Adrenal gland (tissue), 12 donors: ENCODE measurements around the gene LSMEM2. TPM values are rescaled to one million over a fixed set of nuclear protein-coding genes. Genes with fewer than 3 reads are reported as not detected.

Experiments used
- DNase-seq, 7 donors: peaks; one replicate each; pipeline ENCODE4 v3.0.0-alpha.2; 2019 to 2020
- H3K27ac ChIP-seq, 5 donors: fragments of 200-600 bp; sonication (generic) in 4 of 5; 1 replicate in 3 of 5; 2 replicates in 2 of 5; pipeline versions ENCODE4 v1.5.1 to v1.8.0; 2016 to 2020; ENCODE audit warnings: mild to moderate bottlenecking in 1 of 5
- H3K27me3 ChIP-seq: fragments of 200-600 bp; 2 replicates; pipeline ENCODE4 v1.8.0; 2021
- H3K36me3 ChIP-seq, 2 donors: fragments of 200-600 bp; replicated peaks in 1 of 2; 1 replicate in 1 of 2; 2 replicates in 1 of 2; pipeline versions ENCODE4 v1.5.1 to v1.8.0; 2018 to 2022
- H3K4me1 ChIP-seq, 2 donors: fragments of 200-600 bp; replicated peaks in 1 of 2; 1 replicate in 1 of 2; 2 replicates in 1 of 2; pipeline versions ENCODE4 v1.5.1 to v1.8.0; 2018 to 2021
- H3K4me3 ChIP-seq, 4 donors: fragments of 200-600 bp; sonication (generic) in 3 of 4; one replicate each; pipeline ENCODE4 v1.5.1; 2016 to 2018
- H3K9me3 ChIP-seq, 3 donors: fragments of 200-600 bp; sonication (generic) in 1 of 3; replicated peaks in 1 of 3; 1 replicate in 2 of 3; 2 replicates in 1 of 3; pipeline versions ENCODE4 v1.5.1 to v1.8.0; 2016 to 2021
- CTCF ChIP-seq, 6 experiments: fragments of 450-650 bp in 4 of 6; fragments of 200-600 bp in 2 of 6; sonication (generic) in 1 of 6; IDR thresholded peaks; 1 replicate in 5 of 6; 2 replicates in 1 of 6; pipeline versions ENCODE4 v1.5.1 to v1.8.0; 2016 to 2021; ENCODE audit warnings: antibody characterized with exemption in 6 of 6, mild to moderate bottlenecking in 2 of 6, moderate library complexity in 1 of 6
- POLR2A ChIP-seq, 2 donors: fragments of 450-650 bp; IDR thresholded peaks; one replicate each; pipeline ENCODE4 v1.6.1; 2017; ENCODE audit warnings: antibody characterized with exemption in 2 of 2, mild to moderate bottlenecking in 2 of 2, moderate library complexity in 1 of 2
- WGBS, 4 donors: extraction: QIAGEN DNeasy Blood & Tissue Kit in 2 of 4; methylation state at CpG; one replicate each; pipeline versions ENCODE4 v1.1.5 to v1.1.7; 2013 to 2017; 5-methylcytosine and 5-hydroxymethylcytosine counted together
- intact Hi-C, 2 donors: fragments of 100-400 bp; cut with DNase I; formaldehyde crosslinking; loops; one replicate each; pipeline versions ENCODE4 v1.14.1 to v1.15.0; 2022 to 2023
- polyA plus RNA-seq, 3 donors: library from polyadenylated mRNA; stranded (reverse); fragments of 200-250 nt in 2 of 3; fragments of 350-450 nt in 1 of 3; fragmentation: Illumina TruSeq in 1 of 3; extraction: RNeasy Lipid Tissue Mini Kit (QIAGEN cat#74804) in 1 of 3; gene quantifications; one replicate each; pipeline ENCODE4 v1.2.3, GENCODE V29; 2013 to 2014
- total RNA-seq, 9 donors: library from RNA; depleted of rRNA in 4 of 9; stranded (reverse); fragments of >200 nt in 4 of 9; fragments of 120-200 nt in 1 of 9; fragmentation: NEBNext Ultra II Directional in 1 of 9; extraction: Animal tissue kit (Norgen Biotek cat#: 25700) in 1 of 9; gene quantifications; one replicate each; pipeline versions ENCODE4 v1.1.0 to v1.2.4, GENCODE V29; 2013 to 2023
- donor health status: healthy with polysubstance abuse.
- donor health status: Bipolar disorder and iron deficiency.
- donor health status: DM: yes; HTN: yes; CAD: no.
- donor health status: DM: no; HTN: no; CAD: no.
- donor health status: DM: no; HTN: no; CAD: no.
- donor health status: DM: yes; HTN: yes; CAD: no.

Gene LSMEM2
- total and polyA plus RNA-seq, 12 donors, result 0.09 to 0.76 (median 0.47) TPM; not detected in 5

- Histone ChIP-seq H3K9me3 (no peaks in the 10 kb centered on the region), H3K36me3 (peaks cover 0 to 22% of the 10 kb centered on the region in 2 donors), H3K27me3 (no peaks in the 10 kb centered on the region), H3K27ac (peak overlapping the region; percentile 14 to 98 (median 94)), H3K4me3 (no peak overlapping the region), H3K4me1 (peaks cover 33 to 66% of the 10 kb centered on the region in 2 donors)
- peak in 6 of 7 donors; percentile 46 to 80 (median 62) for DNase-seq
- intact Hi-C loops, result loop anchor here in 1 of 2 donors (5.0 kb wide), 1 partner anchor 51 kb away; no protein-coding TSS in a partner anchor
- 33 to 64% (median 51%) methylated on average over 1 to 5 of the region's 5 CpGs for WGBS, 4 donors
- TF ChIP-seq CTCF (IDR thresholded peaks at IDR 0.05), result peak in 2 of 6 experiments; percentile 11 to 31
- no peak for TF ChIP-seq POLR2A (IDR thresholded peaks at IDR 0.05)
Measured at GRCh38 chr3:50323614-50324199, 44.8 kb downstream of the LSMEM2 start.

GRCh38 chr3:50324351-50325112 lies 45.6 kb downstream of the LSMEM2 start:
- 8 to 45% (median 37%) methylated on average over 1 to 4 of the region's 4 CpGs for WGBS, 4 donors
- Histone ChIP-seq H3K4me1 (peaks cover 29 to 60% of the 10 kb centered on the region in 2 donors), H3K27ac (peak overlapping the region; percentile 14 to 98 (median 94)), H3K9me3 (no peaks in the 10 kb centered on the region), H3K27me3 (no peaks in the 10 kb centered on the region), H3K4me3 (no peak overlapping the region), H3K36me3 (peaks cover 0 to 21% of the 10 kb centered on the region in 2 donors)
- TF ChIP-seq CTCF (IDR thresholded peaks at IDR 0.05) (peak; percentile 77 to 93 (median 85)), POLR2A (IDR thresholded peaks at IDR 0.05) (no peak)
- intact Hi-C loops, result loop anchor here in 1 of 2 donors (5.0 kb wide), 1 partner anchor 52 kb away; no protein-coding TSS in a partner anchor
- DNase-seq, result peak; percentile 64 to 89 (median 78)

- 63 to 83% (median 70%) methylated on average over 2 of the region's 2 CpGs for WGBS, 4 donors
- no peaks in the 10 kb centered on the region for H3K9me3 ChIP-seq
- intact Hi-C loops, result no loop called here
- H3K4me3 ChIP-seq, result no peak overlapping the region
- no peaks in the 10 kb centered on the region for H3K27me3 ChIP-seq
- no peak for DNase-seq
- peak overlapping the region in 1 of 5 donors; percentile 98 for H3K27ac ChIP-seq
- peaks cover 26 to 54% of the 10 kb centered on the region in 2 donors for H3K4me1 ChIP-seq
- H3K36me3 ChIP-seq, result peaks cover 0 to 22% of the 10 kb centered on the region in 2 donors
- no peak for TF ChIP-seq POLR2A (IDR thresholded peaks at IDR 0.05)
- no peak for TF ChIP-seq CTCF (IDR thresholded peaks at IDR 0.05)
Measured at GRCh38 chr3:50325113-50325480, 46.2 kb downstream of the LSMEM2 start.

- Histone ChIP-seq H3K36me3 (peaks cover 0 to 27% of the 10 kb centered on the region in 2 donors), H3K4me1 (peaks cover 21 to 48% of the 10 kb centered on the region in 2 donors), H3K9me3 (no peaks in the 10 kb centered on the region), H3K27me3 (no peaks in the 10 kb centered on the region), H3K4me3 (no peak overlapping the region), H3K27ac (peak overlapping the region in 1 of 5 donors; percentile 98)
- intact Hi-C loops, result no loop called here
- no peak for DNase-seq
- no peak for TF ChIP-seq CTCF (IDR thresholded peaks at IDR 0.05)
- TF ChIP-seq POLR2A (IDR thresholded peaks at IDR 0.05), result no peak
- 73 to 82% (median 78%) methylated on average over 11 of the region's 11 CpGs for WGBS, 4 donors
Measured at GRCh38 chr3:50325497-50326181, 46.8 kb downstream of the LSMEM2 start.
